T-helper 1 cell (primary cell): ENCODE data around the gene TSPAN4.

Source experiments
- DNase-seq, 5 donors: peaks; one replicate each; pipeline ENCODE4 v3.0.0-alpha.2; 2012 to 2020
- total RNA-seq, 4 donors: gene quantifications; one replicate each; lab custom pipeline; 2026; lab: John Stamatoyannopoulos, UW

TSPAN4 gene
- total RNA-seq: 0.61 to 1.3 (median 1.1) reads per million in 4 donors

- peak; percentile 75 to 85 (median 82) for DNase-seq
These were observed at the start of gene TSPAN4, which contains the start of gene POLR2L for GRCh38 chr11:842370-843002. Gene TSPAN4, plus strand, starts transcription at chr11:842852. Its CDS starts 7,453 bp downstream, at chr11:850305. Gene POLR2L, minus strand, starts transcription at chr11:842529. Its CDS starts 21 bp downstream, at chr11:842508.

GRCh38 chr11:792873-793272 lies 49.8 kb upstream of the TSPAN4 start:
- DNase-seq: no peak

- DNase-seq: no peak
These were observed 49.1 kb upstream of the TSPAN4 start for GRCh38 chr11:793556-793955.

- no peak for DNase-seq
These were observed 48.5 kb upstream of the TSPAN4 start for GRCh38 chr11:794013-794765.

- no peak for DNase-seq
These were observed 47.7 kb upstream of the TSPAN4 start for GRCh38 chr11:794766-795633.

GRCh38 chr11:795634-796564 lies 46.8 kb upstream of the TSPAN4 start:
- DNase-seq: peak; percentile 62 to 90 (median 73)

- DNase-seq: no peak
These were observed 45.9 kb upstream of the TSPAN4 start for GRCh38 chr11:796565-797295.

- peak; percentile 66 to 80 (median 69) for DNase-seq
These were observed 45.2 kb upstream of the TSPAN4 start for GRCh38 chr11:797296-798092.

GRCh38 chr11:798093-798713 lies 44.4 kb upstream of the TSPAN4 start, which contains the start of gene SLC25A22:
Gene SLC25A22, minus strand, starts transcription at chr11:798281. Its CDS starts 3,275 bp downstream, at chr11:795006.
- DNase-seq: peak; percentile 65 to 81 (median 76)

- no peak for DNase-seq
These were observed 42.9 kb upstream of the TSPAN4 start for GRCh38 chr11:799641-800316.

- DNase-seq: no peak
These were observed 42.2 kb upstream of the TSPAN4 start for GRCh38 chr11:800473-800872.

- DNase-seq: no peak
These were observed 41.4 kb upstream of the TSPAN4 start for GRCh38 chr11:801097-801780.

- no peak for DNase-seq
These were observed 40.5 kb upstream of the TSPAN4 start for GRCh38 chr11:802018-802617.

- DNase-seq: no peak
These were observed 39.8 kb upstream of the TSPAN4 start for GRCh38 chr11:802693-803466.

GRCh38 chr11:803467-803742 lies 39.2 kb upstream of the TSPAN4 start:
- no peak for DNase-seq

- DNase-seq: no peak
These were observed 38.7 kb upstream of the TSPAN4 start for GRCh38 chr11:803770-804598.

GRCh38 chr11:804599-804964 lies 38.1 kb upstream of the TSPAN4 start:
- DNase-seq: no peak
